Urothelium cell line (cell line): ENCODE data around the gene IL20RB.
A peak's percentile ranks its signal among the peaks of the same experiment; 100 is the strongest.
"Not testable (repeated sequence)": the region's sequence is repeated elsewhere in the genome, so short reads cannot be mapped to it uniquely, and the experiment has no call there.

ENCODE experiments used
- DNase-seq: peaks from one replicate; pipeline ENCODE4 v3.0.0; 2011; ENCODE audit warnings: low spot score, mixed read lengths
- FAIRE-seq: peaks from 2 replicates; lab custom pipeline; 2011; peaks lifted over from hg19 to GRCh38; lab: Jason Lieb, UNC

The IL20RB gene

DNA sequence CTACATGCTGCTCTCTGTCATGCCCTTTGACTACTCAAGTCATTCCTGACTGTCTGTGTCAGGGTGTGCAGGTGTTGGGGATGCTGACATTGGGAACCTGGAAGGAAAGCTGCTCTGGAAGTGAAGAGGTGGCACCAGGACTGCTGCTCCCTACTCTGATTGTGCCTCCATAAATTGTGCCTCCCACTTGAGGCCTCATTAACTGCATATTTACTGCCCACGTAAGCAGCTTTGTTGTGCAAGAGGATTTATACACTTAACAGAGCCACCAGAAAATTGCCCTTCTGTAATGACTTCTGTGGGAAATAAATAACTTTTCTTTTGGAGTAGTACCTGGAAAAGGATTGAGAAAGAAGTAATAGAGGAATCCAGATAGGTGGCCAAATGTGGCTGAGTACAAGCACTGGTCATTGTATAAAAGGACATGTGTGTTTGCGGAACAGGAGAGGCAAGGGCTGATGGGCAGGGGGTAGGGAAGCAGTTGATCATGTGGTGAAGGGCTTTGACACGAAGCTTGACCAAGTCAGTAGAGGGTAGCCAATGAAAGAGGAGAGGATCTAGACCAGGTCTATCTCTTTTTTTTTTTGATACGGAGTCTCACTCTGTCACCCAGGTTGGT, 24.8 kb downstream of the IL20RB start:
- DNase-seq (no peak), FAIRE-seq (no peak)

DNA sequence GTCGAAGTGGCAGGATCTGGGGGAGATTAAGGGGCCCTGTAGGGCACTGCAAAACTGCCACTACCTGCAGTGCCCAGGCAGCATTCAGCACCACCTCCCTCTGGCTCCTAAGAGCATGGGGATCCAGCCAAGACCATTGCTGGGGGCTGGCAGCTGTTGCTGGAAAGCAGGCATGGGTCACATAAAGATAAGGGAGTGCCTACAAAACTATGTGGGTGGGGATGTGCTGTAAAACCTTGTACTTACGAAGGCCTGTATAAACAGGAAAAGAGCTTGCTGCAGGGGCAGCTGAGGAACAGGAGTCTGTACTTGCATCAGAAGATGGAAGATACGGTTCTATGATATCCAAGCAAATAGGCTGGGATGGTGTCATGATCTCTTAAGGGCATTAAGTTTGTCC, 27.1 kb downstream of the IL20RB start:
- DNase-seq, result no peak
- FAIRE-seq, result no peak

DNA sequence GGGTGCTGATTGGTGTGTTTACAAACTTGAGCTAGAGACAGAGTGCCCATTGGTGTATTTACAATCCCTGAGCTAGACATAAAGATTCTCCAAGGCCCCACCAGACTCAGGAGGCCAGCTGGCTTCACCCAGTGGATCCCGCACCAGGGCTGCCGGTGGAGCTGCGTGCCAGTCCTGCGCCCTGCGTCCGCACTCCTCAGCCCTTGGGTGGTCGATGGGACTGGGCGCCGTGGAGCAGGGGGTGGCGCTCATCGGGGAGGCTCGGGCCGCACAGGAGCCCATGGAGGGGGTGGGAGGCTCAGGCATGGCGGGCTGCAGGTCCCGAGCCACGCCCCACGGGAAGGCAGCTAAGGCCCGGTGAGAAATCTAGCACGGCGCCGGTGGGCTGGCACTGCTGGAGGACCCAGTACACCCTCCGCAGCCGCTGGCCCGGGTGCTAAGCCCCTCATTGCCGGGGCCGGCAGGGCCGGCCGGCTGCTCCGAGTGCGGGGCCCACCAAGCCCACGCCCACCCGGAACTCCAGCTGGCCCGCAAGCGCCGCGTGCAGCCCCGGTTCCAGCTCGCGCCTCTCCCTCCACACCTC, 29.7 kb downstream of the IL20RB start:
- not testable (repeated sequence) for DNase-seq, FAIRE-seq

DNA sequence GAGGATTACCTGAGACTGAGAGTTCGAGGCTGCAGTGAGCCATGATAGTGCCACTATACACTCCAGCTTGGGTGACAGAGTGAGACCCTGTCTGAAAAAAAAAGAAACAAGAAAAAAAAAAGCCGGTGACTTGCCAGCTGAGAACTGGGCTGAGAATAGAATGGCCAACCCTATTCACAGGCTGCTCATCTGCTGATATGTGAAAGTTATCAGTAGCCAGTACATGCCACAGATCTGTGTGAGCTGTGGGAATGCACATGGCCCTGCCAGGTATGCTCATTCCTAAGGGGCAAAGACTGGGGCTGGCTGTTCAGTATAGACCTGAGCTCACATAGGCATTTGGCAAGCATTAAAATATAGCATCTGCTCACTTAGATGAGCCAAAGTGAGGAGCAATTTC, 30.9 kb downstream of the IL20RB start:
- no peak for FAIRE-seq
- DNase-seq, result no peak

DNA sequence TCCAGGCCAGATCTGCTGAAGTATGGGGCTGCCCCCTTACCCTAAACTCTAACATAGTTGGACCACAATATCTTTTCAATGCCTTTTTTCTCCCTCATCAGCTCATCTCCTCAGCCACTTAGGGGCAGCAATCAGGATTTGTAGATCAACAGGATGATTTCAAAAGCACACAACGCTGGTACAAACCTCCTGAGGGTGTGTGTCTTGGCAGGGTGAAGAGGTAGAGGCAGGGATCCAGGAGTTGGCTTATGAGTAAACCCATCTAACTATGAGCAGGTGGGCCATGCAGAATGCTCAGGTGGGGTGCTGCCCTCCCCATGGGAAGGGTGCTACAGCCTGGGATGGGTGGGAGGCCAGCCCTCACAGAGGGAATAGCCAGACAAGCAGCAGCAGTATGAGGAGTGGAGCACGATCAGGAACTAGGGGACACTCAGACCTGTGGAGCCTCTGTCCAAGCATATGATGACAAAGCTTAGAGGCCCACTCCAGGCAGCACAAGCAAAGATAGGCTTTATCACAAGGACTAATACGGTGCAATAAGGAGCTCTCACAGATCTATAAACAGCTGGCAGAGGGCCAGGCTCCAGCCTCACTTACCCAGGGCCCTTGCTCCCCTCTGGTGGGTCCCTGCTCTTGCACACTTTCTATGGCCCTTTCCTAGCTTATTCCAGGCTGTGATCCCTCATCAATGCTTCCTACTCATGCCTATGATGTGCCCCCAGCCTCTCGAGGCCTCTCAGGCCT, 32.2 kb downstream of the IL20RB start:
- no peak for FAIRE-seq
- no peak for DNase-seq

DNA sequence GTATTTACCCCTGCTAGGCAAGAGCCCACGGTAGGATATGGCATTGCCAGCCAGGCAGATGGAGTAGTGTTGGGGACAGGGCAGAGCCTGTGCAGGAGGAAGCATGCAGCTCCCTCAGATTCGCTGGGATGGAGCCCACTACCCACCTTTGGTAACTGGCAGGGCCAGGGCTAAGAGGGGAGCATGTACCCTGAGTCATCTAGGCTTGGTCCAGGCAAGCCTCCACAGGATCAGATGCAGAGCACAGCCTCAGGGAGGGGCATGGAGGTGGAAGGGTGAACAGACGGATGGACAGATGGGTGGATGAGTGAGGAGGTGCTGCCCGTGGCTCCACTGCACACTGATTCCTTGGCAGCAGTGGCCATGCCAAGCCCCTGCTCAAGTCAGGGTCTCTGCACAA, 33.0 kb downstream of the IL20RB start:
- DNase-seq (no peak), FAIRE-seq (no peak)

DNA sequence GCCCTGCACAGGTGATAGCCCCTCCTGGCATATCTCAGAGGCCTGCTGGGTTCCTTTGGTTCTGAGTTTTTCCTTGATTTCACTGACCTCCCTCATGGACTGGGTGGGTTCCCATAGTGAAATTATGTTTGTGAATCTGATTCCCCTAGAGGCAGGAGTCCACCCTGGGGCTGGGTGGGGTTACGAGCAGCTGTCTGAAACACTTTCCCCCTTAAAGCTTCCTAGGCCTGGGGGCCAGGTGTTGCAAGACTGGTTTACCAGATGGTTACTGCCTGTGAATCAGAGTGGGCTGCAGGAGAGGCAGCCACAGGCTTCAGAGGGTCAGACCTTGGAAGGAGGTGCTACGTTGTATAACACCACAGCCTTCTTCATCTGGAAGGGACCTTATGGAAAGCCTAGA, 34.3 kb downstream of the IL20RB start:
- no peak for DNase-seq

DNA sequence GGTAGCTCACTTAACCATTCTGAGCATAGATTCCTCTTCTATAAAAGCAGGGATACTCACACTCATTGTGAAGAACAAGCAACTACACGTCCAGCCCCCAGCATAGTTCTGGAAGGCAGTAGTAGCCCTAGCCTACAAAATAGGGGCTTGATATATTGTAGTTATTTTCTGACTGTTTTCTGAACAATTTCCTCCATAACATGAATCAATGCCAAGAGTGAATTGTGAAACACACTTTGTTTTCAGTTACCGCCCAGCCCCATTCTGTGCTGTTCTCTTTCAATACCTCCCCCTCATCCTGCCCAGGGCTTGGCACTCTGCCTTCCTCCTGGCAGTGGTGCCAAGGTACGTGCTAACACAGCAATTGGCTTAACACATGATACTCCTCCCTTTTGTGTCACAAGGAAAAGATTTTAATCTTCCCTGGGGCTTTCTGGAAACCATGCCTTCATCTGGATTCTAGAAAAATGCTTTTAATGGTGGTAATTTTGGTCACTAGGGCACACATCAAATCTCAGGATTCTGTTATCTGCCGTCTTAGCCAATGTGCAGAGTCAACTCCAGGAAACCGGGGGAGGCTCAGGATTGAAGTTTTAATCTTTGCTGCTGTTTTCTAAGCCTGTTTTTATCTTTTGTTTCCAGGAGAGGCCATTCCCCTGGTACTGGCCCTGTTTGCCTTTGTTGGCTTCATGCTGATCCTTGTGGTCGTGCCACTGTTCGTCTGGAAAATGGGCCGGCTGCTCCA, 37.2 kb downstream of the IL20RB start:
- DNase-seq (no peak), FAIRE-seq (no peak)

More for the DNA sequence above, 34.3 kb downstream of the IL20RB start:
- no peak for FAIRE-seq

DNA sequence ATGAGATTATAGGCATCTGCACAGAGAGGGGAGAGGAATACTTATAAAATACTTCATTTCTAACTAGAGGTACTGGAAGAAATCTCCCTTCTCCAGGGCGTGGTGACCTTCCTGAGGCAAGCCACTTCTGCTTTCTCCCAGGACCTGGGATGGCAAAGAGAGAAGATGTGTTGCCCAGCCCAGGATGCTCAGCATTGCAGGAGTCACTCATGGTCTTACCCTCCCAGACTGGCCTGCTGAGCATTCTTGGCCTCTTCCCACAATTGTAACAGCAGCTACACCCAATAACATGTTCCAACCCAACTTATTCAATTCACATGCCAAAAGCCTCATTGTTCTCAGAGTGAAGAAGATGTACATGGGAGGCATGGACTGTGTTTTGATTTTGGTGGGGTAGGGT, 37.9 kb downstream of the IL20RB start:
- no peak for FAIRE-seq
- DNase-seq, result no peak

DNA sequence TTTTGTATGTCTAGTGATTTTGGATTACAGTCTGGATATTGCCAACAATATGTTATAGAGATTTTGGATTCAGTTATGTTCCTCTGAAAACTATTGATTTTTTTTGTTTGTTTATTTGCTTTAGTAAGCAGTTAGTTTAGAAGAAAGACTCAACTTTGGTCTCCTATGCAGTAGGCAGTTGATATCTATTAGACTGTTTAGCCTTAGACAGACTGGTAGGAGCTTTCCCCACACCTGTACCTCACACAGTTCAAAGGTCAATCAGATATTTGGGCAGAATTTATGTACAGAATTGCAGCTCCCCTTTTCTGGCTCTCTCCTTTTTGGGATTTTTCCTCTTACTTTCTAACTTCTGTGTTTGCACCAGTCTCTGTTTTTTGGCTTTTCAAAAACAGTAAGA, 42.3 kb downstream of the IL20RB start:
- DNase-seq, result no peak
- FAIRE-seq, result no peak

DNA sequence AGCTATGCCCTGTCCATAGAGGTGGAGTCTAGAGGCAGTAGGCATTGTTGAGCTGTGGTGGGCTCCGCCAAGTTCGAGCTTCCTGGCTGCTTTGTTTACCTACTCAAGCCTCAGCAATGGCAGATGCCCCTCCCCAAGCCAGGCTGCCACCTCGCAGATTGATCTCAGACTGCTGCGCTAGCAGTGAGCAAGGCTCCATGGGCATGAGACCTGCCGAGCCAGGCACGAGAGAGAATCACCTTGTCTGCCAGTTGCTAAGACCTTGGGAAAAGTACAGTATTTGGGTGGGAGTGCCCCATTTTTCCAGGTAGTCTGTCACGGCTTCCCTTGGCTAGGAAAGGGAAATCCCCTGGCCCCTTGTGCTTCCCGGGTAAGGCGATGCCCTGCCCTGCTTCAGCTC, 49.6 kb downstream of the IL20RB start:
- not testable (repeated sequence) for DNase-seq, FAIRE-seq

DNA sequence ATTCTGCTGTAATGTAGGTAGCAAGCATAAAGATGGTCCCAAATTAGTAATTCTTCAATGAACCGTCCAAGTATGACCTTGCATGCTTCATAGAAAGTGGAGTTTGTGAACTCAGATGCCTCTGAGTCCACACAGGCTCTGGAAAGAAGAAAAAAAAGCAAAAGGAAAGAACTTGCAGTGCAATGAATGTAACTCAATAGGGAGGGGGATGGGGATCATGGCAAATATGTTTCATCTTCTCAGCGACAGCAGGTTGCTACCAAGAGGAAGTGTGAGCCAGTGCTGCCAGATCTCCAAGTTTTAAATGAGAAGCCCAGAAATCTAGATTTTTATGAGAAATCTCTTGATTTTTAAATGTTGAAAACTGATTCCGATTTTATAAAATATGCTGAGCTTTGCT, 50.3 kb downstream of the IL20RB start:
- FAIRE-seq (no peak), DNase-seq (no peak)

DNA sequence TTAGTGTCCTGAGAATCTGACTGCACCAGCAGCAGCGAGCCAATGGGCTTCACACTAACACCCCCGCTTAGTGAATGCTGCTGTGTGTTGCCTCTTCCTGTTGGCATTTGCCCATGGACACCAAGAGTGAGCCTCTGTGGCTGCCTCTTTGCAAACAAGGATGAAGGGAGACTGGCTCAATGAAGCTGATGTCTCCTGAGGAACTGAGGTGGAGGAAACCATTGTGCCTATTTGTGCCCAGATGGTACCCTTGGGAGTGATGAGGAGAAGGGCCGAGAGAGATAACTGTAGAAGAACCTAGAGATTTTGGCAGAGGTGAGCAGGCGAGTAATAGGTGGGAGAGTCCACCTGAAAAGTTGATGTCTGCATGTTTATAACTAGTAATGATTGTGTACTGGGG, 51.2 kb downstream of the IL20RB start:
- DNase-seq (no peak), FAIRE-seq (no peak)

DNA sequence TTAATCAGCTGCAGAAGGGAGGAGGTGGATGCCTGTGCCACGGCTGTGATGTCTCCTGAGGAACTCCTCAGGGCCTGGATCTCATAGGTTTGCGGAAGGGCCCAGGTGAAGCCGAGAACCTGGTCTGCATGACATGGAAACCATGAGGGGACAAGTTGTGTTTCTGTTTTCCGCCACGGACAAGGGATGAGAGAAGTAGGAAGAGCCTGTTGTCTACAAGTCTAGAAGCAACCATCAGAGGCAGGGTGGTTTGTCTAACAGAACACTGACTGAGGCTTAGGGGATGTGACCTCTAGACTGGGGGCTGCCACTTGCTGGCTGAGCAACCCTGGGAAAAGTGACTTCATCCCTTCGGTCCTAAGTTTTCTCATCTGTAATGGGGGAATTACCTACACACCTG, 52.4 kb downstream of the IL20RB start:
- no peak for FAIRE-seq
- DNase-seq, result no peak

DNA sequence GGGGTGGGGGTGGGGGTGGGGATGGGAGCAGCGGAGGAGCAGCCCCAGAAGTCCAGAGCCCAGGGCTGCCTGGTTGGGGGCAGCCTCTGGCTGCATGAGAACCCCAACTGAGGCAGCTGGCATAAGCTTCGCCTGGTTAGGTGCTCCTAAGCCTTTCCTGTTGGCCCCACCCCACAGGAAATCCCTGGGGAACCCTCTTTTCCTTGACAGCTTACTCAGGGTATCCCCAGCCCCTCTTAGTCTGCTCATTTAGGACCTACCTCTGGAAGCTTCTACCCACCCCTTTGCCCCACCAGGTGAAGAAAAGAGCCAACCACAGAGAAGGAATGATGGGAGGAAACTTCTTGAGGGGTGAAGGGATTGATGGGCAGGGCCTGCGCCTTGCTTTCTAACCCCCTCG, 53.4 kb downstream of the IL20RB start:
- no peak for FAIRE-seq
- no peak for DNase-seq

DNA sequence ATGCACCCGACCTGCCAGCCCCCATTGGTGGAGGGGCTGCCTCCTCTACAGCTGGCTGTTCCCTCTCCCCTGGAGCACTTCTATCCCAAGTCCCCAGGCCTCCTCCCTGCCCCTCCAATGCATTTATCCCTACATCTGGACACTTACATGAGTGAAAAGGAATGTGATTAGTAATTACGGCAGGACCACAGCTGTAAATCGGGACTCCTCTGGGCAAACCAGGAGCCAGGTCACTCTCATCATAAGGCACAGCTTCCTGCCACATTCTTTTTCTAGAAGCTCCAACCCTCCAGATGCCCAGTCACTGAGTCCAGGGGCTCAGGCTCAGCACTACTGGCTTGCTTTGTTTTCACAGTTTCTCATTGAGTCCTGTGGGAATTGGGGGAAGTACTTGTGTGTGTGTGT, 54.3 kb downstream of the IL20RB start:
- FAIRE-seq (no peak), DNase-seq (peak; percentile 25)

DNA sequence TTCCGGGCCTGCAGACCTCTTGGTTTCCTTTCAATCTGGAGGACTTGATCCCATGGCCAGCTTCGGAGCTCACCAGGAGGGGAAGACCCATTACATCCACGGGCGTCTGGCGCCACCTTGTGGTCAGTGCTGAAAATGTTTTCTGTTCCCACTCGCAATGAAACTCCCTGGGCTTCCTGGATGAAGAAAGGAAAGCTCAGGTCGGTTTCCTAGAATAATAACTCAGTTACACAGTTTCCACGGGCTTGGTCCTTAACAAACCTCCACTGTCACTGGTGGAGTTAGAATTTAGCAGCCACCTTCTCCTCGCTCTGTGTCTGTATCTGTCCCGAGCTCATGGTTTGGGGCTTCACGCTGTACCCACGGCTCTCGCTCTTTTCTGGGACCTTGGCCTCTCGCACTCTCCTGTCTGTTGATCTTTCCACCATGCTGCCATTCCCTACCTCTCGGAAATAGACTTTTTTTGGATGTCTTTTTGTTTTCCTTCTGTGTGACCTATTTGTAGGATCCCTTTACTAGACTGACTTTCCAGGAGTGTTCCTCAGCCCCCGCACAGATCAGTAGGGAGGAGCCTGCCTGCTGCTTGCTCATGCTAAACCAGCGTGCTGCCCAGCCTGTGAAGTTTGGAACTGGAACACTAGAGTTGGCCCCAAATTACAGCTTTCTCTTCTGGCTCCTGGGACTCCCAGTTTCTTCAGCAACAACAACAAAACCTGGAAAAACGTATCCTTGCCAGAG, 56.3 kb downstream of the IL20RB start:
- DNase-seq (peak; percentile 74), FAIRE-seq (no peak)

DNA sequence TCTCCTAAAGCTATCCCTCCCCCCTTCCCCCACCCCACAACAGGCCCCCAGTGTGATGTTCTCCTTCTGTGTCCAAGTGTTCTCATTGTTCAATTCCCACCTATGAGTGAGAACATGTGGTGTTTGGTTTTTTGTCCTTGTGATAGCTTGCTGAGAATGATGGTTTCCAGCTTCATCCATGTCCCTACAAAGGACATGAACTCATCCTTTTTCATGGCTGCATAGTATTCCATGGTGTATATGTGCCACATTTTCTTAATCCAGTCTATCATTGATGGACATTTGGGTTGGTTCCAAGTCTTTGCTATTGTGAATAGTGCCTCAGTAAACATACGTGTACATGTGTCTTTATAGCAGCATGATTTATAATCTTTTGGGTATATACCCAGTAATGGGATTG, 59.5 kb downstream of the IL20RB start:
- DNase-seq, FAIRE-seq: not testable (repeated sequence)

DNA sequence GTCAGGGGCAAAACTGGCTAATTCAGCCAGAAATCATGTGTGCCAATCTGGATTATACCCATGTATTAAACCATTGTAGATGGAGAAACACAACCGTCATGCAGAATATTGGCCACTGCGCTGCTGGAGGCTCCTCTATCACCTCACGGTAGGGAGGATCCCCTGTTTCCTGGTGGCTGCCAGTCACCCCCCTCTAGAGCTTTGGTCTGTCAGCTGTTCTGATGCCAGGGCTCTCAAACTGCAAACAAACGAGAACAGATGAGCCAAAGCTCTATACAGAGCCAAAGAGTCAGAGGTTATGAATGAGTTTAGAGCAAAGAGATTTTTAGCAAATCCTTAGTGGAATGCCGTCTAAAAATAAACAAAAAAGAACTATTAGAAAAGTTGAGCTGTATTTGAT, 62.5 kb downstream of the IL20RB start:
- no peak for FAIRE-seq
- no peak for DNase-seq

DNA sequence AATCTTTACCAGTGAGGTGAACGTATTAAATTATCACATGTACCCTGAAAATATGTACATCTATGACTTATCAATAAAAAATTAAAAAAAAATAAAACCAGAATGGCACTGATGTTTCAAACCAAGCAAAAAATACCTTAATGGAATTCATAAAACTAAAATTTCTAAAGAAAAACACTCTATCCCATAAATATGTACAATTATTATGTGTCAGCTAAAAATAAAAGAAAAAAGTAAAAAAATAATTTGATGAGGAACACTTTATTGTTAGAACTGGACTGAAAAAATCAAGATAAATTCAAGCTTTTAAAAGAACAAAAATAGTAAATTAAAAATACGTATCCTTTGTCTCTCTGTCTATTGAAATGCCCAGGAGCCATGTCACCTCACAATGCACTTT, 63.1 kb downstream of the IL20RB start:
- DNase-seq (no peak), FAIRE-seq (no peak)

DNA sequence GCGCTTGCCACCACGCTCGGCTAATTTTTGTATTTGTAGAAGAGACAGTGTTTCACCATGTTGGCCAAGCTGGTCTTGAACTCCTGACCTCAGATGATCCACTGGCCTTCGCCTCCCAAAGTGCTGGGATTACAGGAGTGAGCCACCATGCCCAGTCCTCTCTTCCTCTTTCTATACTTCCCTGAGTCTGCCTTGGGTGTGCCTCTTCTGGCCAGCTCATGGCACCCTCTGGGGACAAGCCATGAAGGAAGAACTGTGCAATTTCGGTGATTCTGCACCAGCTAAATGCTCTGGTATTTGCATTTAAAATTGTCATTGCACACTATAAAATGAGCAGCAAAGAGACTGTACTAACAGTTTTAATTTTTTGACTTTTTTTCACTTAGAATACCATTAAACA, 66.6 kb downstream of the IL20RB start:
- no peak for DNase-seq

More for the DNA sequence above, 66.6 kb downstream of the IL20RB start:
- FAIRE-seq, result no peak
